AG08395 (cell line): ENCODE data around the gene AIFM2.
"Not testable (repeated sequence)": the region's sequence is repeated elsewhere in the genome, so short reads cannot be mapped to it uniquely, and the experiment has no call there.

Source experiments
- DNase-seq: peaks from one replicate; pipeline ENCODE4 v3.0.0; 2012; ENCODE audit warnings: mixed read lengths, low spot score

AIFM2 gene

GRCh38 chr10:70145666-70146488 lies 13.3 kb upstream of the AIFM2 start:
- peak; percentile 62 for DNase-seq

DNA sequence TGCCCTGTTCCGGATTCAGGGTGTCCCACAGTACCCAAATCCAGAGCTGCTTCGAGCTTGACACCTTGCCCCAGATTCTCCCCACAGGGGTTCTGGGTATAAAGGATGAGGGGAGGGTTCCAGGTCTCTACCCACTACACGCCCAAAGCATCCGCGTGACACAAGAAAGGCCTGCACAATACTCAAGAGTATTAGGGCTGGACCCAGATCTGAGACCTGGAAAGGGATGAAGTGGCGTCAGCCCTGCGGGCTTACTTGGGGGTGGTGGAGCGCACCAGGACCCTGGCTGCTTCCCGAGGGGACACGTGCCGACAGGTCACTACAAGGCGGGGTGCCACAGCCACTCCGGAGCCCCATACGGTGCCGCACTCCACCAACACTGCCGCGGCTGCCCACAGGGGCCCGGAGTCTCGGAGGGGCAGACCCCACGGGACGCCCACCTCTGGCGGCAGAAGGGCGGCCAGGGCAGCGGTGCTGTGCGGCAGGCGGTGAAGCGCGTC lies 12.6 kb upstream of the AIFM2 start:
- no peak for DNase-seq

DNA sequence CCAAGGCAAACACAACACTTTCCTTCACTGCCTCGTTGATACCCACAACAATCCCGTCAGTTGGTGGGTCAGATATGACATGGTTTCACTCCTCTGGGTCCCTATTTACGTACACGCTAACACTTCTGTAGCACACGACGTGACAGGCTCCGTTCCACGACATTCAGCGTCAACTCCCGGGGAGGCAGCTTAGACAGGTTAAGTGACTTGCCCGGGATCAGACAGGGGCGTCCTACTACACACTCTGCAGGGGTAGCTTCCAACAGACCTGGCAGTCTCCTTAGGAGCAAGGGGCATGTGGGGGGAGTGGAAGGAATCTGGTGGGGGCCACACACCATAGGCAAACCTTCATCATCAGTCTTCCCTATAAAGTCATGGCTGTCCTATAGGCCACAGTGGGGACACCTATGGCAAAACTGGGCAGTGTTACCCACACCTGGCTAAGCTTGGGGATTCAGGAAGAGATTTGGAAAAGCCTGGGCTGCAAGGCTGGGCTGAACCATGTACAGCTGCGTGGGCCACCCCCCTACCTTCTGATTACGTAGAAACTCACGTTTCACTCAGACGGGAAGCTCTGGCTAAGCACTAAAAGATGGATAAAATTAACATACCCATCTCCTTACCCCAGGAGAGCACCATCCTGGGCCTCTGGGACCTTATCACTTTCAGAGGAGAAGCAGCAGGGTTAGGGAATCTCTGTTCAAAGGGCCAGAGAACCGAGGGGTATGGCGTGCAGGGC lies 11.9 kb upstream of the AIFM2 start:
- DNase-seq, result no peak

GRCh38 chr10:70142555-70142954 lies 9.9 kb upstream of the AIFM2 start:
- DNase-seq, result no peak

DNA sequence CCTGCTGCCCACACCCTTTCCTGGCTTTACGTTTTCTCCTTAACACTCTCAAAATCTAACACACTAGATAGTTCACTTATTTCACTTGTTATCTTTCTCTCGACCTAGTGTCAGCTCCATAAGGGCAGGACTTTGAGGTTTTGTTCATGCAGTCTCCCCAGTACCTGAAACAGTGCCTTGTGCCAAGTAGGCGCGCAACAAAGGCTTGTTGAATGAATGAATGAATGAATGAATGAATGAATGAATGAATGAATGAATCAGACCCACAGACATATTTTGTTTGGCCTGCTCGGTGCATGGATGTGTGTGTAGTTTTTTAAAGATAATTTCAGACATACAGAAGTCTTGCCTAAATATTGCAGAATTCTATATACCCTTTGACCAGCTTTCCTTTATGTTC lies 7.7 kb upstream of the AIFM2 start:
- no peak for DNase-seq

GRCh38 chr10:70139997-70140250 lies 7.3 kb upstream of the AIFM2 start:
- no peak for DNase-seq

DNA sequence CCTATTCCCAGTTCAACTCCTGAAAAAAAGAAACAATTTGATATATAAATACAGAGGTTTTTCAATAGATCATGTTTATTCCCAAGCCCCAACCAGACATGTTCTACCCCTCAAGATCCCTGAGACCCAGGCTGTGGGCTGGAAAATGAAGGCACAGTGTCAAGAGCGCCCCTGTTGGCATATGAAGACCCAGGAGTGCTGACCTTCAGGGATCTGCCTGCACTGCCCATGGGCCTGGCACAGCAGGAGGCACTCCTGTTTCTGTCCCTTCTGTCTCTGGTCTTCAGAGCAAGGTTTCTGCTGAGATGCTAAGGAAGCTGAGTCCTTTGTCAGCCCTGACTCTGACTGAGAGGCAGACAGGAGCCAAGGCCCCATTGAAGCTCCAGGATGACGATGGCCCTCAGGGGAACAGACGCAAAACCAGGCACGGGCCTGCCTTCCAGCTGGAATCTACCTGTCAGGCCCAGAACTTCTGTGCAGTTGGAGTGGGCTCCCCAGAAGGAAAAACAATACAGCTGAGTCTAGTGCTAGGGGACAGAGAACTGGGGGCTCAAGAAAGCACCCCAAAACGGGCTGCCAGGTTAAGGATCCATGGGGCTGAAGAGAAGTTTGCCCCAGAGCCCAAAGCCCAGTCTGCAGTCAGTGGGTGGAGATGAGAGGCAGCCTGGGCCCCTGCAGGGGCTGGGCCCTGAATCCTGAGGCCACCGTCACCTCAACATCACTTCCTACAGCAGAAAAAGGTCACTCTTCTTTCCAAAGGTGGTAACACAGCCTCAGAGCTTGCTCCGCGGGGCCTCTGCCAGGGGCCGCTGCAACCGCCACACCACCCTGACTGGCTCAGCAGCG lies 6.7 kb upstream of the AIFM2 start:
- DNase-seq, result no peak

- DNase-seq, result no peak
Observed at GRCh38 chr10:70137927-70138883, 5.6 kb upstream of the AIFM2 start.

DNA sequence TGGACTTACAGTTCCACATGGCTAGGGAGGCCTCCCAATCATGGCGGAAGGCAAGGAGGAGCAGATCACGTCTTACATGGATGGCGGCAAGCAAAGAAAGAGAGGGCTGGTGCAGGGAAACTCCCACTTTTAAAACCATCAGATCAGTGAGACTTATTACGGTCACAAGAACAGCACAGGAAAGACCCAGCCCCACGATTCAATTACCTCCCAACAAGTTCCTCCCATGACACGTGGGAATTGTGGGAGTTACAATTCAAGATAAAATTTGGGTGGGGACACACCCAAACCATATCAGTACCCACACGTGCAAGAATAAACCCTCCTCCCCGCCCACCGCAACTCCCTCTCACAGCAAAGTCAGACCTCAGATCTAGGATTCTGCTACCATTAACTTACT lies 4.5 kb upstream of the AIFM2 start:
- DNase-seq, result no peak

GRCh38 chr10:70135684-70136083 lies 3.1 kb upstream of the AIFM2 start:
- no peak for DNase-seq

- DNase-seq, result no peak
Observed at GRCh38 chr10:70135046-70135445, 2.4 kb upstream of the AIFM2 start.

- no peak for DNase-seq
Observed at GRCh38 chr10:70131560-70131937, 1.1 kb downstream of the AIFM2 start.

- DNase-seq, result peak; percentile 58
Observed at GRCh38 chr10:70130878-70131559, 1.6 kb downstream of the AIFM2 start.

DNA sequence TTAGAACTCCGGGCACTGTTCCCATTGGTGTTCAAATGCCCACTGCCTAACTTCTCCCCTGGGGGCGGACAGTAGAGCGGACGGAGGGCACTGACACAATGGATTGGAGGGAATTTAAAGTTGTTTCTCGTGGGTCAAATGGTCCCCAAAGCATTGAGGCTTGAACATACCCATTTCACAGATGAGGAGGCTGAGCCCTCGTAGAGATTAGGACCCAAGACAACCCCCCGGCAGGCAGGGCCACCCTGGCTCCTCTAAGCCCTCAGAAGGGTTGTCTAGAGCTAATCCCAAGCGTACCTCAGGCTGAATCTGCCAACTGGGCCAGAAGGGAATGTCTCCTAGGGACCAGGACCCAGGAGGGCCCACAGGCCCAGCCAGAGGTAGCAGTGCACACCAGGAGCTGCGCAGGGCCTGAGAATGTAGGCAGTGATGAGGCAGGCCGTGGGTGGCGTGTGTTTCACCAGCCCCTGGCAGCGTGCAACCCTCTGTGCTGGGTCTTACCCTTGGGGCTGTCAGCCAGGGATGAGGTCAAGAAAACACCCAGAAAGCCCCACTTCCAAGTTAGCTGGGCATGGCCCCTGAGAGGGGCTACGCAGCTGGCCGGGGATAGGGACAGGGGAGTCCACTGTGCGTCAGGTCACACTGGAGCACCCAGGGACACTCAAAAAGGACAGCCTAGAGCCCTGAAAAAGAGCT lies 5.8 kb downstream of the AIFM2 start:
- DNase-seq, result no peak

GRCh38 chr10:70125918-70126552 lies 6.6 kb downstream of the AIFM2 start:
- no peak for DNase-seq

- no peak for DNase-seq
Observed at GRCh38 chr10:70124918-70125317, 7.7 kb downstream of the AIFM2 start.

- DNase-seq, result no peak
Observed at GRCh38 chr10:70124415-70124814, 8.2 kb downstream of the AIFM2 start.

DNA sequence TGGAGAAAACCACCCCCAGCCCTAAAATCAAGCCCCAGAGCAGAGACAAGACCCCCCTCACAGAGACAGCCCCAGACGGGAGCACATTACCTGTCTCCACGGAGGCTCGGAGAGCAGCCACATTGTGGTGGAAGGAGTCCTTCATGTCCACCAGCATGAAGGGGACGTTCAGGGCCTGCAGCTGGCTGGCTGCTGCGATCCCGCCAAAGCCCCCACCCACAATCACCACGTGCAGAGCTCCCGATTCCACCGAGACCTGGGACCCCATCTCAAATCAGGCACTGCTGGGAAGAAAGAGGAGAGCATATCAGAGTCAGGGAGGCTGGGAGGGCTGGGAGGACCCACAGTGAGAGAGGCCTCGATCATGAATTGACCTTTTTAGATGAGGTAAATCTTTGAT lies 8.8 kb downstream of the AIFM2 start:
- DNase-seq, result no peak

GRCh38 chr10:70123166-70123565 lies 9.5 kb downstream of the AIFM2 start:
- DNase-seq, result not testable (repeated sequence)

- no peak for DNase-seq
Observed at GRCh38 chr10:70122742-70123141, 9.9 kb downstream of the AIFM2 start.
